GM19372 (cell line): Measurements from ENCODE around the gene FHOD3.

Experiments
- ATAC-seq: cut with Tn5 transposase; IDR thresholded peaks from one replicate; pipeline ENCODE4 v1.9.1; 2021; ENCODE audit warnings: mild to moderate bottlenecking, low read depth, moderate library complexity; ENCODE audit not compliant: unreplicated experiment

The FHOD3 gene

DNA sequence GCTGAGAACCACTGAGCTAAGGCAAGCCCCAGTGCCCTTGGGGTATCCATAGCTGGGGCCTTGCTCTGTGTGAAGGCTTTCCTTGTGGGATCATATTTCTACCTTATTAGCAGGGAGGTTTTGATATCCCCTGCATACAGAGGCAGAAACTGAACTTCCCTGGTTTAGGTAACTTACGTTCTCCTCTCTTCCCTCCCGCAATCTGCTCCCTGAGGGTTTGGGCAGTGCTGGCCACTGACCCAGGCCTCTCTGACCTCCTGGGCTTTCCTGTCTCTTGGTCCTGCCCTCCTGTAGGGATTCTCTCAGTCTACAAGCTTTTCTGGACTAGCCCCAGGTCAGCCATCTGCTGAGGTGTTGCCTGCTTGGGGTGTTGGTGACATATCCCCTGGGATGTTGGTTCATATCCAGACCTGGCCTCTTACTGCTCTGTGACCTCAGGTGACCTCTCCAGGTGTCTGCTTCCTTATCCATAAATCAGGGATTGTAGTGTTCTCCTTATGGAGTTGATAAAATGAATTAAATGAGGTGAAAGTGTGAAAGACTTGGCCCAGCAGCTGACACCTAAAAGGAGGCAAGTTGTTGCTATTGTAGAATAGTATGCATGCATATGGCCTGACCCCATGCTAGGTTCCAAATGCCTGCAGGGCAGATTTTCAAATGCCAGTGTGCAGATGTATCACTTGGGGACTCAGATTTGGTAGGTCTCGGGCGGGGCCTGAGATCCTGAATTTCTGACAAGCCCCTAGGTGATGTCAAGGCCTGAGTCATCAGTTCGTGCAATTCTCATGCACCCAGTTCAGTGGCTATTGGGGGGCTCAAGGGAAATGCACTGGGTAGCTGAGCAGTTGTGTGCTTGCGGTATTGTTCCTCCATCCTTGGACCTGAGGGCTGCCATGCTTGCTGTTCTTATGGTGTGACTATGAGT is 106.6 kb downstream of the FHOD3 start:
- ATAC-seq = no peak

- ATAC-seq = no peak
These were observed 108.1 kb downstream of the FHOD3 start for GRCh38 chr18:36405611-36406010.

GRCh38 chr18:36406805-36407204 is 109.3 kb downstream of the FHOD3 start:
- ATAC-seq = no peak

GRCh38 chr18:36408606-36409005 is 111.1 kb downstream of the FHOD3 start:
- ATAC-seq = no peak

DNA sequence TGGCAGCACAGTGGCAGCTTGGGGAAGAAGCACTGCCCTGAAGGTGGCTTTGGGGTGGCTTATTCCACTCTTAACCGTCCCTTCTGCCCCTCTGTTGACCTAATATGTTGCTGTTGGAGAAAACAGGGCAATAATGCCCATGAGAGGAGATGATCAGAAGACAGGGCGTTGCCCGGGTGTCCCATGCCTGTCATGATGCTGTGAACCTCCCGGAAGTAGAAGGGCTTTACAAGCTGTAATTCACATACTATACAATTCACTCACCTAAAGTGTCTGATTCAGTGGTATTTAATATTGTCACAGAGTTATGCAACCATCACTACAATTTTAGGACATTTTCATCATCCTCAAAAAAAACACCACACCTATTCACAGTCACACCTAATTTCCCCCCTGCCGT is 112.3 kb downstream of the FHOD3 start:
- ATAC-seq = no peak

- no peak for ATAC-seq
These were observed 112.8 kb downstream of the FHOD3 start for GRCh38 chr18:36410346-36410745.

DNA sequence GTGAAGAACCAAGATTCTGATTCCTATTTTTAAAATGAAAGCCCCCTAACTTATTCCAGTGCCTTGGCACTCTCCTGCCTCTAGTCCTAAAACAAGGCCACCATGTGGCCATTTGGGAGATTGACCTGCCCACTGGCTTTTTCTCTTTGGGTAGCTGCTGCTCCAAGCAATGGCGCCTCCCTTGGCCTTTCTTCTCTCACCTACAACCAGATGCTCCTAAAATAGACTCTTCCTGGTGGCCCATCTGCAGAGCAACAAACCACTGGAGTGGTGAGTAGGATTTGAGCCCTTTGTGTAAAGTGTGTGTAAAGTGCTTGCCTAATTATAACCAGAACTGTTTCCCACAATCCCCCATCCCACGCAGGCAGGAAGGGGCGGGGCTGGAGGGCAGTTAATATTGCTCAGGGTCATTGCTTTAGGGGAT is 114.2 kb downstream of the FHOD3 start:
- no peak for ATAC-seq

DNA sequence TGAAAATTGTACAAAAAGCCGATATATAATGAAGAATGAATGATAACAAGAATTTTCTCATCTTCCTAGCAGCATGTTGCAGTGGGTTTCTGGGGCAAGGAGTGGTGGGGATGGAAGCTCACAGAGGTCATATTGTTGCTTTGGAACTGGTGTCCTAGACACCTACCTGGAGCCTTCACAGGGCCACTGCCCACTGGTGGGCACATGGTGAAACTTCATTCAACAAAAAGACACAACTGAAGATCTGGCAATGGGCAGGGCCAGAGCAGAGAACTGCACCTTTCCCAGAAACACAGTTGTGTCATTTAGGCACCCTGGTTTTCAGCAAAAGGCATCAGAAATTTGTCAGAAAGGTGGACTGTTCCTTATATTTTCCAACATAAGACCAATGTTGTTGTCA is 115.3 kb downstream of the FHOD3 start:
- no peak for ATAC-seq

DNA sequence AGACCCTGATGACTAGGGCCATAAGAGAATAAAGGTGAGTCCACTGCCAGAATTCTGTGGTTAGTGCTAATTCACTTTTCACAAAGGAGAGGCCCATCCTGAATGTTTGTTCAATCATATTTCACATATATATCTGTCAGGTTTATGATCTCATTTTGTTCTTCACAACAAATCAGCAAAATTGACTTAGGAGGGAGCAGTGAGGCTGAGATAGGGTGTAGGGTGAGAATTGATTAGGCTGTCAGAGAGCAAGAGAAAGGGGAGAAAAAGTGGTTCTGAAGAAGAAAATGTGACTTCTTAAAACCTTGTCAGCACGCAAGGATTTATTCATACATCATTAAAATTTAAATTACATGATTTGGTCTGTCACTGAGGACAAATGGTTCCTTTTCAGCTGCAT is 117.7 kb downstream of the FHOD3 start:
- ATAC-seq = no peak

DNA sequence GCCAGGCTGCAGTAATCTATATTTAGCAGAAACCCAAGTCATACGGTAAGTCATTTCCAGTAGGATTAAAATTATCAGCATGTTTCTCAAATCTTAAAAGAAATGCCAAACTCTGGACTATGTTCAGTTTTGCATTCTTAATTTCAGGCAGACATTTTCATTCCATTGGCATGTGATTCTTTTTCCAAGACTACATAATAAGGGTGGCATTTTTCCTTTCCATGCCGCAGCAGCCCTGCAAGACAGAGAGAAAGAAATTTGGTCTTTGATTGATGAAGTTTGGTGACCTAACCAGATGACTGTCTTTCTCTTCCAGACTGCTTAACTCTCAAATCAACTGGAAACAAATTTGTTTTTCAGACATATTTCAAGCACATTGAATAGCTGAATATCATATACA is 118.1 kb downstream of the FHOD3 start:
- no peak for ATAC-seq

DNA sequence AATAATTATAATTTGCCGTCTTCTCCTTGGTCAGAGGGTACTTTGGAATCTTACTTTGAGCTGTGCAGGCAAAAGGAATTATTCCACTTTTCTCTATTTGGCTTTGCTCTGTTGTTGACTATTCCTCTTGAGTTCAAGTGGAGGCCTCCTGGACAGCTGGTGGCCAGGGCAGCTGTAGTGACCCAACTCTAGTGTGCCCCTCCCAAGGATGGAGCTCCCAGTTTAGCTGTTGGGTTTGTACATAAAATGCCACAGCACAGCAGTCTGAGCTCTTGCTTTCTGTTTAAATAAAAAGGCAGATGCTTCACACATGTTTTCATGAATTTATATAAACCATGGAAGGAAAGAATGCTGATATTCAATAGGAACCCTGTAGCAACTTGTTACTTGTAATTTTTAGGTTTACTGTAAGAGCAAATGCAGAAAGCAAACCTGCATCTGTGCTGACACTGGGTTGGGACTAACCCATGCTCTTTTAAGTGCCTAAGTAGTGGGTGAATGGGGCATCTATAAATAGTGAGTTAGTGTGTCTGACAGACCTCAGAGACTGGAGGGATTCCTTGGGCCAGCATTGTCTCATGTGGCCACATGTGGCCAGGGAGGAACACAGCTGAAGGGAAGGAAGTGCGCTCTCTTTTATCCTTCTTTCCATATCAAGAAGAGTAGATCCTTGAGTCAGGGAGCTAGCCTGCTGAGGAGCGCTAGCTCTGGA is 121.8 kb downstream of the FHOD3 start:
- ATAC-seq = no peak

GRCh38 chr18:36419900-36420531 is 122.5 kb downstream of the FHOD3 start:
- no peak for ATAC-seq

DNA sequence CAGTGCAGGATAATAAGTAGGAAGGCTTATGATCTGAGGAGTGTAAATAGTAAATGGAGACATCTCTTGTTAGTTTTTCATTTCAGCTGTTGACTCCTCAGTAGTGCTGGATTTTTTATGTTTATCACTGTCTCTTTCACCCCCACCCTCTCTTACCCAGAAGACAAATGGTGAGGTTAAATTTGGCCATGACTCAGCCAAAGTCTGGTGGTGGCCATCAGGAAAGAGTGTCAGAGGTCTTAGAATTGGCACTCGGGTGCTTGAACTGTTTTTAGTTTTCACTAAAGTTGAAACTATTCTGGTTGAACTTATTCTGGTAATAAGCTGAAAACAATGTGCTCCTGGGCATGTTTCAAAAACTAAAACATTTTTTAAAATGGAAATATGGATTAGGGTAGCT is 123.3 kb downstream of the FHOD3 start:
- ATAC-seq = no peak

- ATAC-seq = no peak
These were observed 127.2 kb downstream of the FHOD3 start for GRCh38 chr18:36424741-36425142.

- no peak for ATAC-seq
These were observed 129.9 kb downstream of the FHOD3 start for GRCh38 chr18:36427369-36427768.

GRCh38 chr18:36427831-36428230 is 130.3 kb downstream of the FHOD3 start:
- ATAC-seq = no peak

DNA sequence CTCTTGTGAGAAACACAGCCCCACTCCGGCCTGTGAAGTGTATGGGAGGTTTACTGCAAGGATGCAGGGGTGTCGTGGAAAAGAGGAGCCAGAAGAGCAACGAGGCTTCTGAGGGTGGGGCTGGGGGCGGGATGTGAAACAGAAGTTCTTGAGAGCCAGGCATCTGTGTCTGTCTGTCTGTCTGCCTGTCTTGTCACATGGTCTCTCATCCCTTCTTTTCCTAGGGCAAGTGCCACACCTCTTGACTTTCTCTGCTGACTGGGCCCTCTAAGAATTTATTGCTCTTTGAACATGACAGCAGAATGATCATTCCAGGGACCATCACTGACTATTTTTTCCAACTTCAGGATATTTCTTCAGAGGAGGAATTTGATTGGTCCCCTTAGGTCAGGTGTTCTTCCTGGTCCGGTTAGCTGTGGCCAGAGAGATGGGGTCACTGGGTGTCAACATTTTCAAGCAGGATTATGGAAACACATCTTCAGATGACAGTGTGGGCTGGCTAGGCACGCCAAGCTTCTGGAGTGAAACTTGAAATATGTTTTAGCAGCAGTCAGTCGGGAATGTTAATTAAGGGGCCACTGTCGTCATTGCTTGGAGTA is 131.0 kb downstream of the FHOD3 start:
- ATAC-seq = no peak

- ATAC-seq = no peak
These were observed 135.5 kb downstream of the FHOD3 start for GRCh38 chr18:36432880-36433555.

DNA sequence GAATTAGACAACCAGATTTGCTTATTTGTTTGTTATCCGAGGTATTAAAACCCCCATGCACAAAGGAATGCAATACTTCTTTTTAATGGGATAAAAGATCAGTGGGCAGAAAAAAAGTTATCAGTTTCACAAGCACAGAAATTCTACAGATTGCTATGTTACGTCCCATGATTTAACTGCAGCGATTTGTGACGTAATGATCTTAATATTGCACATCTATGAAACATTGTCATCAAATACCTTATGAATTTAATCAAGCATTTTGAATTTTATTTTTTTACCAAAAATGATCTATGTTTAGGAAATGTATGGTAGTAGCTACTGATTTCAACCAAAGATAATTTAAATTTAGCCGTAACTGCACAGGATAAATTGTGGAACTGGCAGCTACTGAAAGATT is 138.9 kb downstream of the FHOD3 start:
- ATAC-seq = no peak

GRCh38 chr18:36440614-36441013 is 143.1 kb downstream of the FHOD3 start:
- ATAC-seq = no peak
